Measurements from ENCODE around the gene BPIFA1. TPM values are rescaled to one million over a fixed set of nuclear protein-coding genes. Genes with fewer than 3 reads are reported as not detected.

BPIFA1 gene
- total RNA-seq, 1 donor from 2014 or later, result not detected

DNA sequence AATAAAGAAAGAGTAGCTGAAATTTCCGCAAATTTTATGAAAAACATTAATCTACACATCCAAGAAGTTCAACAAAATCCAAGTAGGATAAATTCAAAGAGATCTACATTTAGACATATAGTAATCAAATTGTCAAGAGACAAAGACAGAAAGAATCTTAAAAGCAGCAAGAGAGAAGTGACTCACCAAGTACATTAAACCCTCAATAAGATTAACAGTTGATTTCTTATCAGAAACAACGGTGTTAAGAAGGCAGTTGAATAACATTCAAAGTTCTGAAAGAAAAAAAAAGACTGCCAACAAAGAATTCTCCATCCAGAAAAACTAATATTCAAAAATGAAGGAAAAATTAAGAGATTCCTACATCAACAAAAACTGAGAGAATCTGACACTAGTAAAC is 19.2 kb downstream of the BPIFA1 start:
- H3K9me3 Mint-ChIP-seq (ENCODE audit: unreplicated experiment), result peaks cover 2% of the 10 kb centered on the region
- H3K36me3 Mint-ChIP-seq (ENCODE audit: unreplicated experiment), result peaks cover 14% of the 10 kb centered on the region
- no peak overlapping the region for H3K4me3 Mint-ChIP-seq (ENCODE audit: unreplicated experiment)
- peaks cover 25% of the 10 kb centered on the region for H3K4me1 Mint-ChIP-seq (ENCODE audit: low read depth, unreplicated experiment)
- DNase-seq, result no peak
- TF ChIP-seq, protein P1, sequence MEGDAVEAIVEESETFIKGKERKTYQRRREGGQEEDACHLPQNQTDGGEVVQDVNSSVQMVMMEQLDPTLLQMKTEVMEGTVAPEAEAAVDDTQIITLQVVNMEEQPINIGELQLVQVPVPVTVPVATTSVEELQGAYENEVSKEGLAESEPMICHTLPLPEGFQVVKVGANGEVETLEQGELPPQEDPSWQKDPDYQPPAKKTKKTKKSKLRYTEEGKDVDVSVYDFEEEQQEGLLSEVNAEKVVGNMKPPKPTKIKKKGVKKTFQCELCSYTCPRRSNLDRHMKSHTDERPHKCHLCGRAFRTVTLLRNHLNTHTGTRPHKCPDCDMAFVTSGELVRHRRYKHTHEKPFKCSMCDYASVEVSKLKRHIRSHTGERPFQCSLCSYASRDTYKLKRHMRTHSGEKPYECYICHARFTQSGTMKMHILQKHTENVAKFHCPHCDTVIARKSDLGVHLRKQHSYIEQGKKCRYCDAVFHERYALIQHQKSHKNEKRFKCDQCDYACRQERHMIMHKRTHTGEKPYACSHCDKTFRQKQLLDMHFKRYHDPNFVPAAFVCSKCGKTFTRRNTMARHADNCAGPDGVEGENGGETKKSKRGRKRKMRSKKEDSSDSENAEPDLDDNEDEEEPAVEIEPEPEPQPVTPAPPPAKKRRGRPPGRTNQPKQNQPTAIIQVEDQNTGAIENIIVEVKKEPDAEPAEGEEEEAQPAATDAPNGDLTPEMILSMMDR (IDR thresholded peaks at IDR 0.05; ENCODE audit: partially characterized antibody, unreplicated experiment), result no peak
- H3K27me3 Mint-ChIP-seq (ENCODE audit: unreplicated experiment), result peaks cover 7% of the 10 kb centered on the region
- no peak overlapping the region for H3K27ac Mint-ChIP-seq (ENCODE audit: unreplicated experiment)

DNA sequence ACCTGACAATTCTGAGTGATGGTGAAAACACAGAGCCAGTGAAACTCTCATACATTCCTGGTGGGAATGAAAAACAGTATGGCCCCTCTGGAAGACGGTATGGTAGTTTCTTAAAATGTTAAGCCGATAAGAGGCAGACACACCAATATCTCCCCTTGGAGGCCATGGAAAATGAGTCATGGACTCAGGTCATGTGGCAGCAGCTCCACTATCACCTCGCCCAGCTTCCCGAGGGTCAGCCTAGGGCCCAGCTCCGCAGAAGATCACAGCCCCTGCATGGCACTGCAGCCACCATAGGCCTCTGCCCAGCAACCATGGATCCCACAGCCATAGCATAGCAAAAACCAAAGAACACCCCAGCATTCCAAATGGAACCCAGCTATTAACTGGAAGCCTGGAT is 21.4 kb downstream of the BPIFA1 start:
- H3K36me3 Mint-ChIP-seq (ENCODE audit: unreplicated experiment), result peaks cover 18% of the 10 kb centered on the region
- no peak overlapping the region for H3K4me3 Mint-ChIP-seq (ENCODE audit: unreplicated experiment)
- peaks cover 2% of the 10 kb centered on the region for H3K27me3 Mint-ChIP-seq (ENCODE audit: unreplicated experiment)
- H3K27ac Mint-ChIP-seq (ENCODE audit: unreplicated experiment), result no peak overlapping the region
- peaks cover 13% of the 10 kb centered on the region for H3K4me1 Mint-ChIP-seq (ENCODE audit: low read depth, unreplicated experiment)
- TF ChIP-seq, protein P1 (IDR thresholded peaks at IDR 0.05; ENCODE audit: partially characterized antibody, unreplicated experiment), result no peak
- no peak for DNase-seq
- no peaks in the 10 kb centered on the region for H3K9me3 Mint-ChIP-seq (ENCODE audit: unreplicated experiment)

DNA sequence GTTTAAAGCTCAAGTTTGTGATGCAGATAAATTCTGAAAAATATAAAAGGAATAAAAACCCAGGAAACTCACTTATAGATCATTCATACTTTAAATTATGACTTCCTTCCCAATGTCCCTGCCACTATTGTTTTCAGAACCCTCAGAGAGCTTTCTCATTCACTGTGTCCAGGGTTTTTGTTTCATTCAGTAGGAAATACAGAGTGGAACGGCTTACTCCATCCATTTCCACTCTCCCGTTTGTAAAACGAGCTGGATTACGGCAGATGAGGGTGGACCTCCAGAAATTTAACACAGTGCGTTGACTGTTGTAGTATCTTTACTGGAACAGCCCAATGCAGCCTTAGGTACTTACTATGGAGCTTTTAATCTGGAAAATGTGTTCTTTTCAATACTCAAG is 23.6 kb downstream of the BPIFA1 start:
- H3K36me3 Mint-ChIP-seq (ENCODE audit: unreplicated experiment), result peaks cover 14% of the 10 kb centered on the region
- peaks cover 13% of the 10 kb centered on the region for H3K4me1 Mint-ChIP-seq (ENCODE audit: low read depth, unreplicated experiment)
- no peak overlapping the region for H3K4me3 Mint-ChIP-seq (ENCODE audit: unreplicated experiment)

DNA sequence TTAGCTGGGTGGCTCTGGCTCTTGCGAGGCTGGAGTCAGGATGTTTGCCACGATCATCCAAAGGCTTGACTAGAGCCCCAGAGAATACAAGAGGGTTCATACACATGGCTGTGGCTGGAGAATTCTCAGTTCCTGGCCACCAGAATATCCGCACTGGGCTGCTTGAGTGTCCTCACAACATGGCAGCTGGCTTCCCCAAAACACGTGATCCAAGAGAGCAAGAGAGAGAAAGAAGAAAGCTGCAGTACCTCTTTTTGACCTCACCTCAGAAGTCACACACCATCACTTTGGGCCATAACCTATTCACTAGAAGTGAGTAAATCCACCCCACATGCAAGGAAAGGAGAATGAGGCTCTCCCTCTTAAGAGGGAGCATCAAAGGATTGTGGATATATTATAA is 25.7 kb downstream of the BPIFA1 start:
- TF ChIP-seq, protein P1 (IDR thresholded peaks at IDR 0.05; ENCODE audit: partially characterized antibody, unreplicated experiment), result peak; percentile 23
- DNase-seq, result no peak
- Mint-ChIP-seq H3K4me1 (ENCODE audit: low read depth, unreplicated experiment) (peaks cover 11% of the 10 kb centered on the region), H3K4me3 (ENCODE audit: unreplicated experiment) (no peak overlapping the region), H3K27me3 (ENCODE audit: unreplicated experiment) (no peaks in the 10 kb centered on the region), H3K27ac (ENCODE audit: unreplicated experiment) (no peak overlapping the region), H3K36me3 (ENCODE audit: unreplicated experiment) (peaks cover 4% of the 10 kb centered on the region), H3K9me3 (ENCODE audit: unreplicated experiment) (no peaks in the 10 kb centered on the region)

More for the DNA sequence above, 23.6 kb downstream of the BPIFA1 start:
- H3K9me3 Mint-ChIP-seq (ENCODE audit: unreplicated experiment), result no peaks in the 10 kb centered on the region
- TF ChIP-seq, protein P1 (IDR thresholded peaks at IDR 0.05; ENCODE audit: partially characterized antibody, unreplicated experiment), result no peak
- no peak for DNase-seq
- H3K27ac Mint-ChIP-seq (ENCODE audit: unreplicated experiment), result no peak overlapping the region
- no peaks in the 10 kb centered on the region for H3K27me3 Mint-ChIP-seq (ENCODE audit: unreplicated experiment)

DNA sequence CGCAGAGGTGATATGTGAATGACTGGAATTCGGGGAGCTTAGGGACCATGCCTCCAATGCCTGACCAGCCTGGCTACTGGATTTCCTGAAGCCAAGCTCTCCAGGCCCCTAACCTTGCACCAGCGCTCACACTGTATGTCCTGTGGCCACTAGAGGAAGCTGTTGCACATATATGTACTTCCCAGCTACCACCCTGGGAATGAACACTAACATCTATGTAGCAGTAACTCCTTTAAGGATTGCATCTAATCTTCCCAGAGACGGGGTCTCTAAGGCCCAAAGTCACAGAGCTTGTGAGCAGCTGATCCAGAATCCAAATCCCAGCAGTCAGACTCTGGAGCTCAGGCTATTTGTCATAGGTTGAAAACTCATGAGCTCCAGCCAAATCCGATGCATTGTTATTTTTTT is 26.9 kb downstream of the BPIFA1 start:
- Mint-ChIP-seq H3K4me3 (ENCODE audit: unreplicated experiment) (no peak overlapping the region), H3K36me3 (ENCODE audit: unreplicated experiment) (peaks cover 4% of the 10 kb centered on the region), H3K27ac (ENCODE audit: unreplicated experiment) (no peak overlapping the region), H3K27me3 (ENCODE audit: unreplicated experiment) (no peaks in the 10 kb centered on the region), H3K4me1 (ENCODE audit: low read depth, unreplicated experiment) (peaks cover 11% of the 10 kb centered on the region), H3K9me3 (ENCODE audit: unreplicated experiment) (no peaks in the 10 kb centered on the region)
- DNase-seq, result peak; percentile 62
- TF ChIP-seq, protein P1 (IDR thresholded peaks at IDR 0.05; ENCODE audit: partially characterized antibody, unreplicated experiment), result peak; percentile 44

Data from glutamatergic neuron (in vitro differentiated cells).